Left colon (tissue), 2 donors: Measurements from ENCODE around the gene SLC2A8. TPM values are rescaled to one million over a fixed set of nuclear protein-coding genes. Genes with fewer than 3 reads are reported as not detected.

Source experiments
- ATAC-seq: fragments of 200-7000 bp; cut with Tn5 transposase; one replicate; pipeline ENCODE4 v1.9.1; 2020; ENCODE audit warnings: mild to moderate bottlenecking, moderate library complexity
- DNase-seq, 2 donors: peaks; one replicate each; pipeline ENCODE4 v3.0.0-alpha.2; 2020
- intact Hi-C, 2 donors: fragments of 100-400 bp; cut with DNase I in 1 of 2; cut with micrococcal nuclease in 1 of 2; formaldehyde crosslinking; loops; one replicate each; pipeline versions ENCODE4 v1.11.2 to v1.14.0; 2022; cut with DNase I, micrococcal nuclease
- total RNA-seq, 2 donors: library from RNA; stranded (reverse); fragmentation: NEBNext Ultra II Directional; extraction: Animal tissue kit (Norgen Biotek cat#: 25700); gene quantifications; one replicate each; pipeline ENCODE4 v1.2.1, GENCODE V29; 2021
- donor health status: DM: no; HTN: no; CAD: no.
- donor health status: DM: yes; HTN: yes; CAD: no.

The SLC2A8 gene
- total RNA-seq, 2 donors from 2014 or later = 18.1 to 28.6 TPM

DNA sequence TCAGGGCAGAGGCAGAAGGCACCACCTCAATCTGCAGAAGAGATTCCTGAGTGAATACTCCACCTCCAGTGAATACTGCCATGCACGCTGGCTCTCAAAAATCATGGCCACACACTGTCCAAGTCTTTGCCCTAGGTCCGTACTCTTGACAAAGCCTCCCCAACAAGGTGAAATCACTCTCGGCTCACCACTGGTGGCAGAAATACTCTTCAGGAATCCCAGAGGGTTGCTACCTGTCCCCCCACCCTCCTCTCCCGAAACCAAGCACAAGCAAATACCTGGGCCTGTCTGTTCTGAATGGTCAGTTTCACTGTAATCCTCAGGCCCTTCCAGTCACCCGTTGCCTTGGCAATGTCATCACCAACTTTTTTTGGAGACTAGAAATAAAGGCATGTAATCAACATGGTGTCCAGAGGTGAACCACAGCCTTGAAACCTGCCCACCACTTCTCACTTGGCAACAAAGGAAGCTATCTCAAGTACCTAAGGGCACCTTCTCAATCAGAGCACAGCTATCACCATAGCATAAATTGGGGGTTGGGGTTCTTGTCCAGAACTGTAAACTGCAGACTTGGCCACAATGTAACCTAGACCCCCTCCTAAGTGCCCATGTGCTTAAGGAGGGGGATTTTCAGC, 52.5 kb downstream of the SLC2A8 start:
- intact Hi-C loops = no loop called here

DNA sequence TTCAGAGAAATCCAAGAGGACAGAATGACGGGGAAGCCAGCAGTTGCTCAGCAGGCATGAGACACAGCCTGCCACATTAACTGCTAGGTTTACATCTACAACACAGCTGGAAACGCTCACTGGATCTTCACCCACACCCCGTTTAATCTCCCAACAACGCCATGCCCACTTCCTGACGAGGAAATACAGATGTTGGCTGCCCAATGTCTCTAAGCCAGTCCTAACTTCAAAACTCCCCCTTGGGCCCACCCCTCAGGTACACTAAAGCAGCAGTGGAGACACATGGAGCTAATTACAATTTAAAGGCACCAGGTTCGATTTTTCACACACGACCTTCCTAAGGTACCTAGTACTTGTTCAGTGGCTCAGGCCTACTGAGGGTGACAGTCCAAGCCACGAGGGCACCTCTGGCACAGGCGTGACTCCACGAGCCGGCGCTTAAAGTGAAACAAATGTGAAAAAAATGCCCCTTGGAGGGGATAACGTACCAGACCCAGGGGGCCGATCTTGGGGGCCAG, 53.3 kb downstream of the SLC2A8 start:
- ATAC-seq (peak; percentile 15), DNase-seq (no peak)
- intact Hi-C loops = no loop called here

More for the DNA sequence above, 52.5 kb downstream of the SLC2A8 start:
- DNase-seq = no peak
- no peak for ATAC-seq

DNA sequence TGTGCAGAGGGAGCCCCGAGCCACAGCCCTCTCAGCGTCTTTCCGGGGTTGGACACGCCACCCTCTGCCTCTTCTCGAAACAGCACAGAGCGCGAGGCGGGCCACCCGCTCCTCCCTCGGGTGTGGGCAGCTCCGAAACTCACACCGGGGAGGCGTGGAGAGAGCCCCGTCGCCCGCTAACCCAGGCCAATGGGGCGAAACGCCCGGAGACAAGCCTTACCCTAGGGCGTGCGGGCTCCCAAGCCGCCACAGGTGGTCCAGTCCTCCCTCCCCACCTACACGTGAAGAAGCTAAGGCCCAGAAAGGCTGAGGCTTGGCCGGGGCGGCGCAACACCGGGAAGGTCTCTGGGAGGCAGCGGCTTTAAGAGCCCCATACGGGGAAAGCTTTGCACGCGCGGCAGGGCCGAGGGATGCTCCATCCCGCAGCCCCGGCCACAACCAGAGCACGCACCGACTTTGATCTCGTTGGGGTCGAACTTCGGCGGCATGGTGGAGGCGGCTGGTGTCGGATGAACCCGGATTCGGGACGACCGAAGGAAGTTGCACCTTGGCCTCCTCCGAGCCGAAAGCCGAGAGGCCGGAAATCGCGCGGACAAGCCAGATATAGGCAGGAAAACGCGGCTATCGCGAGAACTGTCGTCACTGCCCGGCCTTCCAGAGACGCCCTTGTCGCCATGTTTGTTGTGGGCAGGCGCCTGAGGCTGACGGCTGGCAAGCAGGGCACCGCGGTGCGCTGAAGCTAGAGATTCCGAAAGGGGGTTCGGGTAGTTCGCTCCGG, 54.0 kb downstream of the SLC2A8 start, which contains the start of the genes LRSAM1 and RPL12:
TSS of gene LRSAM1 (plus strand) at position 681 of the 778 bp plus-strand sequence. CDS start 3,018 bp downstream, outside the sequence.
TSS of gene RPL12 (minus strand) at position 577 of the 778 bp plus-strand sequence. CDS start at position 488, 89 bp downstream.
- intact Hi-C loops = no loop called here
- ATAC-seq = peak; percentile 79
- DNase-seq = peak; percentile 96 to 99

GRCh38 chr9:127451608-127451857, 54.6 kb downstream of the SLC2A8 start:
- intact Hi-C loops = no loop called here
- ATAC-seq = no peak

GRCh38 chr9:127451858-127452656, 55.1 kb downstream of the SLC2A8 start:
- ATAC-seq (peak; percentile 44), DNase-seq (peak; percentile 64 to 71)
- intact Hi-C loops = no loop called here

More at GRCh38 chr9:127451608-127451857, 54.6 kb downstream of the SLC2A8 start:
- DNase-seq = no peak

DNA sequence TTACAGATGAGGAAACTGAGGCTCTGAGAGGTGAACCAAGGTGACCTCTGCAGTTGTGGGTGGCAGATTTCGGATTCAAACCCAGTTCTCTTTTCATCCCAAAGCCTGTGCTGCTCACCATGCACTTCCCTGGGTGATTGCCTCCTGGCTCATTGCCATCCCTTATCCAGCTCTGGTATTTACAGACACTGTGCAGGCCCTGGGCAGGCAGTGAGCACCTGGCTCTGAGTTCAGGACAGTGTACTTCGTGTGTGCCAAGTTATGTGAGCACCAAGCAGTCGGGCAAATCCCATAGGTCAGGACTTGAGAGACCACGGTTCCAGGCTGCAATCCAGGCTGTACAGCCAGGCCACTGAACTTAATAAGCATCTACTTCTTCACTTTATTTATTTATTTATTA, 55.7 kb downstream of the SLC2A8 start:
- ATAC-seq (peak; percentile 50), DNase-seq (peak; percentile 79 to 92)
- intact Hi-C loops = no loop called here

- ATAC-seq = no peak
- intact Hi-C loops = no loop called here
- peak in 1 of 2 donors; percentile 60 for DNase-seq
These were observed 58.5 kb downstream of the SLC2A8 start for GRCh38 chr9:127455324-127455992.

DNA sequence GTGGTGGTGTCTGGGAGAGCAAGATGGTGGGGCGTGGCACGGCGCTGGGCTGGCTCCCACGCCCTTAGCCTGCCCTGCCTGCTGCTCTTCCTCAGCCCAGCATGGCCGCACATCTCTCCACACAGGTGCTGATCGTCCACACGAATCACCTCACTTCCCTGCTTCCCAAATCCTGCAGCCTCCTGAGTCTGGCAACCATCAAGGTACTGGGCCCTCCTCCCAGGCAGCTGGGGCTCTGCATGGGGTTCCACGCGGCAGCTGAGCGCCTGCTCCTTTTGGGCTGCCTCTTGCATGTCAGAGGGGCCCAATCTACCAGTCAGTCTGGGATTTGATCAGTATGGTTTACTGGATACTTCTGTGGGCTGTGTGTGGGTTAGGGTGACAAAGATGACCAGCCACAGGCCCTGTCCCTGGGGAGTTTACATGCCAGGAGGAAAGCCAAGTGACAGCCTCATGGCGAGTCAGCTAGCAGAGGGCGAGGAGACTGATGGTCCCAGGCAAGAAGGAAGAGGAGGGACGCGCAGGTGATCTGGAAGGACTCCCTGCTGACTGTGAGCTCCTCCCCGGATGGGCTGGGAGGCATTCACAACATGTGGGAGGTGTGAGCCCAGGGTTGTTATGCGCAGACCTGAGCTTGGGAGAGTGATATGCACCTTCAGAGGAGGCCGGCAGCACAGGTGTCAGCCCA, 60.4 kb downstream of the SLC2A8 start:
- intact Hi-C loops = no loop called here

More for the DNA sequence above, 60.4 kb downstream of the SLC2A8 start:
- ATAC-seq = no peak
- DNase-seq = no peak

Other genes with a start within 250 kb of the SLC2A8 start
- 1 to 10 TPM; 6.0 to 7.3 TPM for gene GARNL3, start 132.4 kb upstream of the SLC2A8 start, total RNA-seq
- gene ZNF79, start 27.2 kb downstream of the SLC2A8 start, total RNA-seq = 1 to 10 TPM; 5.5 to 6.8 TPM
- 100 to 1,000 TPM; 837 to 857 TPM for gene RPL12, start 54.2 kb downstream of the SLC2A8 start, total RNA-seq
- gene LRSAM1, start 54.3 kb downstream of the SLC2A8 start, total RNA-seq = 10 to 100 TPM; 13.9 to 20.6 TPM
- 10 to 100 TPM in 1 of 2 donors, 1 to 10 TPM in 1; 9.0 to 15.0 TPM for gene STXBP1, start 215.1 kb downstream of the SLC2A8 start, total RNA-seq